Suppressor macrophage (primary cell): ENCODE data around the gene CMSS1.
A peak's percentile ranks its signal among the peaks of the same experiment; 100 is the strongest.

Experiments used
- DNase-seq, 4 experiments: peaks; one replicate each; pipeline ENCODE4 v3.0.0-alpha.2; 2020 to 2022

The CMSS1 gene

DNA sequence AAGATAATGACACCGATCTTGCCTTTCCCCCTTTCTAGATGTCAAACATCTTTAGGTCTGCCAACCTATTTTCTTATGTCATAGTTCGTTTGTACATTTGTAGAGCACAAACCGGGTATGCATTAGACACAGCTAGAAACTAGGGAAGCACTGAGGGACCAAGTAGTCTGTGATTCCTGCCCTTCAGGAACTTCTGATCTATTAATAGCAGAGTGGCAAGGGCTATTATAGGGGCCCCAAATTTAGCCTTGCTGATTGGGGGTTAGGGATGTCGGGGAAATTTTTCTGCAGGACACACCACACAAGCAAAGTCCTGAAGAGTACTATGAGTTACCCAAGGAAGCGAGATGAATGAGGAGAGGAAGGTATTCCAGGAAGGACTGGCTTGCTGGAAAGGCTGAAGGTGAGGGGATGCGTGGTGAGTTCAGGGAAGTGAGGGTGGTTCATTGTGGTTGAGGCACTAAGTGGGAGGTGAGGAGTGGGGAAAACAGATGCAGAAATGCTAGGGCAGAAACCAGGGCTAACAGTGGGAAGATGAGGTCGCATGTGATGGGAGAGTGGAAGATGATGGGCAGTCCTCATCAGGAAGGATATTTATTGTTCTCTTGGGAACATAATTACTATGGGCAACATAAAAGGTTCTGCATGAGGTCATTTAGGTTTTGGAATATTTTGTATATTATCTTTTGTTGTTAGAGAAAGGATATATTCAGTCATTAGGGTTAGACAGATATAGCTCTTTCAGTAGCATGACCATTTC, 144.3 kb downstream of the CMSS1 start:
- no peak for DNase-seq

DNA sequence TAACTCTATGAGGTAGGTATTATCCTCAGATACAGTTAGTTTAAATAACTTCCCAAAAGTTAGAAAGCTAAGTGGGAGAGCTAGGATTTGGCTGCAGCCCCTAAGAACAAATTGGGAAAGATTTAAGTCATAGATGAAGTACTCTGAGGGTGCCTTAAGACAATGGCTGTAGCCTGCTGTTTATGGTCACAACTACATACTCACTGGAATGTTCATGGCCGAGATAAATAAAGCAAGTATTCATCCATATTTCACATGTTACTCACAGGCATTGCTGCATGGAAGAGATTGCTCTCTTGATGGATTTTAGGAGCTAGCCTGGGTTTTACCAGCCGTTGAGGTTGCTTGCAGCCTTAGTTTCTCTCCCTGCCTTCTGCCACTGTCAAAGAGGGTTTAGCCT, 145.0 kb downstream of the CMSS1 start:
- no peak for DNase-seq

DNA sequence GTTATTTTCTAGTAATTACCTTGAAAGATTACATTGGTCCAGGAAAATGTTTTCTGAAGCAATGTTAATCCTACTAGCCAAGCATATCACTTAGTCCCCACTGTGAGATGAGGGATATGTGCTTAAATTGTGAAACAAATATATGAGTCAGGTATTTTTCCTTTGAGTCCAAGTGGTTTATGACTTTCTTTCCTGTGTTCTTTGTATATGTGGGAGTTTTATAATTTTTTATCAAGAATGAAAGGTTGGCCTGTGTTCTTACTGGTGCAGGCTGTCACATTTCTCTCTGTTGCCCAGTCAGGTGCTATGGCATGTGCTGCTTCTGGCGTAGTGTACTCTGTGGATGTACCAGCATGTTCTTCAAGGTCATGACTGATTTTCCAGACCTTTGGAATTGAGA, 147.4 kb downstream of the CMSS1 start:
- DNase-seq = no peak

DNA sequence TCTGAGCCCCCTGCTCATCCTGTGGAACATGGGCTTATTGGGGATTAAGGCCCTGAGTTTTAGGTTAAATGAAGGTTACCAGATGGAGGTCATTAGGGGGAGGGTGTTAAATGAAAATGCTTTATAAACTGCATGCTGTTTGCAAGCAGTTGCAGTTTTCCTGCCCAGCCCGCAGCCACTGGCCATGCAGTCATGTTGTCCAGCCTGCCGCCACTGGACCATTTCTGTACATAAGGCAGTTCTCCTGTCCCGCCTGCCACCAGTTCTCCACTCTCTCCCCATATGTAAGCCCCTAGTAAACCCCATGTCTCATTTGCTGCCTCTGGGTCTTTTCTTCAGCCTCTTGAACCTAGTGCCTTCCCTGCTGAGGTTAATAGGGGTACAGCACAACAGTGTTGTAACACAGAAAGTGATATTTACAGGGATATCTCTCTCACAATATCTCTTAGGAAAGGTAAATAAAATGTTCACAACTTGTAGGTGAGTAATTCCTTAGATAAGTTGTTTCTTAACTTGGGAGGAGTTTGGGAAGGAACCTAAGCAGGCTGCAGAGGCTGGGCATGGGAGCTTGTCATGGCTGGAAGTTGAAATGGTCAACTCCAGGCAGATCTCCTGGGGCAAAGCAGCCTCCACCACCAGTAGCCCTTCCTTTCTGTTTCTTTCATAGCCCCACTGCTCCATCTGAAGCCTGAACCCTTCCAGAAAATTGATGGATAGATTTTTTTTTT, 148.2 kb downstream of the CMSS1 start:
- no peak for DNase-seq

DNA sequence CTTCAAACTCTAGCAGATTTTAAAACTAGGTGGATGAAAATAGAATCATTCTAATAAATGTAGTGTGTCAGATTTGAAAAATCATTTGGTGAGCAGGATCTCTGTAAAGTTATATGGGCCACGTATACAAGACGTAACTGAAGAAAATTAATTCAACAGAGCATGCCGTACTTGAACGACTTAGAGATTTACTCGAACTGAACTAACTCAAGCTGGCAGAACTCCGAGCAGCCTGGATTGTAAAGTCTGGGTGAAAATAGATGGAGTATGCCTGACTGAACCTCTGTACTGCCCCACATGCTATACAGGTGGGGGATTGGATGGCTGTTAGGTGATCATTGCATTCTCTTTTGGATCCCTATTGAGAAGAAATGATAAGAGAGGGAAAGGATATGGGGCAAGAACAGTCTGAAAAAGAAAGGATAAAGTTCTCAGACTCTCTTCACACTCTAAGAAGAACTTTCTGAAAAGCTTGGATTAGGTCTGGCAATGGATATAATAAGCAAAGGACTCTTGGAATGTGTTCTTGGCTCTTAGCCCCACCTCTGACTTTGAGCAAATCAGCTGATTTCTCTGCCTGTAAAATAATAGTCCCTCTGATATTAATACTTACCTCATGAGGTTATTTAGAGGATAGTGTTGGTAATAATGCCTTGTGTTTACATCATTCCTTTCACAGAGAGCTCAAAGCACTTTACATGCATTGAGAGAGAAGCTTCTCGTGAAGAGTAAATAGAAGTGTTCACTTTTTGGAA, 149.2 kb downstream of the CMSS1 start:
- no peak for DNase-seq

DNA sequence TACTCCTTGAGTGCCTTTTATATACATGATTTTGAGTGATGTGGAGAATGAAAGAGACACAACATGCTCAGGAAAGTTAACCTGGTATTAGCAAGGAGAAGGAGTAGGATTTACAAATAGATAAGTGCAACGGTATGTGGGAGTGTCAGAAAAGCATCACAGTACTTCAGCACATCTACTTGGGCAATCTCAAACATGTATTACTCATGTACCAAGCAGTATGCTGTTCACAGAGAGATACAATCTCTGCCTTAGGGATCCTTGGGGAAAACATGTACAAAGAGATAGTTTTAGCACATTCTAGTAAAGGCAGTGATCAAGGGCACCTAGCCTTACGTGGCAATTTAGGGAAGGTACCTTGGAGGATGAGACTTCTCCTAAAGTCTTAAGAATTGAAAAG, 150.1 kb downstream of the CMSS1 start:
- no peak for DNase-seq

DNA sequence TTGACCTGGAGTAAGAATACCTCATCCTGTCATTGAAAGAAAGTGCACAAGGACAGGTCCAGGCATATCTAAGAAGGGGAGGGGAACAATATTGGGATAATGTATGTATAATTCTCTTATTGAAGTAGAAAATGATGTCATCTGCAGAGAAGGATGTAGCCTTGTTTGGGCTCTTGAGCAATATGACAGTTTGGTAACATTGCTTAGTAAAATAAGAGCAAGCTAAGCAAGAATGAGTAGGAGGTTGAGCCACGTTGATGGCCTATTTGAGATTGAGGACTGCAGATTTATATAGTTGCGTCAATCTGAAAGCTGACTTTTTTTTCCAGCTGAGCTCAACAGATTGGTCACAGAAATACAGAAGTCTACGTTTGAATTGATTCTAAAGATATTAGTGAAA, 151.5 kb downstream of the CMSS1 start:
- peak; percentile 70 to 93 (median 79) for DNase-seq

DNA sequence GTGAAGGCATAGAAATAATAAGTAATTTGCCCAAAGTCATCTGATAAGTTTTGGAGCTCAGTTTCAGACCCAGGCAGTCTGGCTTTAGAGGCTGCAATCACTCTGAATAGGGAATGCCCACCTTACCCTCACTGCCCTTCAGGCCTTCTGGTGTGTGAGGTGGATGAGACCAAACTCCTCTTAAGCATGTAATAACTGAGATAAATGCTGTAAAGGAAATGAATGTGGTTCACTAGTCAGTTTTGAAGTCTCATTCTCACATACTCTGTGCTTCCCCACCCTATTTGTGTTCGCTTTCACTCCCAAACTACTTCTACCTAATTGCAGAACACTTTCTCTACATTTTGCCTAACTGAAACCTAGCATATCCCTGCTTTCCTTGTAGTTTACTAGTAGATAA, 152.5 kb downstream of the CMSS1 start:
- no peak for DNase-seq

DNA sequence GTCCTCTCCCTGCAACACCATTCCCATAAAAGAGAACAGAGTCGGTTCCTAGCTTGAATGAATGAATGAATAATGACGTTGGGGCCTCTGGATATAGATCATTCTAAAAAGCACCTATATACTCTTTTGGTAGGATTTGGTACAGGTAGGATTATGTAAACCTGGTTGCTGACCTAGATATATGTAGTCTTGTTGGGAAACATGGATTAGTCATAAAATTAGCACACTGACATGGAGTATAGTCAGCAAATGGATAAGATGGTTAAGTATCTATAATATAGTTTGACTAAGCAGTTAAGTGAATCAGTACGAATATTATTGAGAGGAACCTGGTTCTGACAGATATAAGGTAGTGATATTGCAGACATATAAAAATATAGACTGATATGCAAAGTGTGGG, 154.1 kb downstream of the CMSS1 start:
- DNase-seq = no peak

DNA sequence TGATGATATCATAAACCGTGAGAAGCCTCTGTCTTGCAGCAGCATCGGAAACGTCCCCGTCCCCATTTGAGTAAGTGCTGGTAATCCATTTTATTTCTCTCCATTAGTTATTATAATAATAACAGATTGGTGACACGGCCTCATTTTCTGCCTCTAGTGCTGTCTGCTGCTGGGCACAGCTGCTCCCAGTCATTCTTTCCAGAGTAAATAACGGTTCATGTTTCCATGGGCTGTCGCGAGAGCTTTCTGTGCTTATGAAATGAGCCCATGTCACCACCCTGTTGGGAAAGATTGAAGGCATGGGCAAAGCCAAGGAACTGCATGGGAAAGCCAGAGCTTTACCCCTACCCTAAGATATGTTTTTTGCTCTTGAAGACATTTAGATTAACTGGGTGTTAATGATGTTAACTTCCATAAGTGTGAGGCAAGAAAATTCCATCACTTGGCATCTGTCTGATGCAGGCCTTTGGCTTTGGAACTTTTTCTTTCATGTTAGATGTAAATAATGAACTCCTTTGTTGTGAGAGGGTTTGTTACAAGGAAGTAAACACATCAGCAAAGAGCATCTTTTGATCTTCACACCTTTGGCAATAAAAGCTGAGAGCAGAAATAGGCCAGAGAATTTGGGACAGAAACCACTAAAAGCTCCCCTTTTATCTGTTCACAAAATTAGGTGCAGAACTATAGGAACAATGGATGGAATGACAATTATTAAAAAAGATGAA, 154.9 kb downstream of the CMSS1 start:
- no peak for DNase-seq

DNA sequence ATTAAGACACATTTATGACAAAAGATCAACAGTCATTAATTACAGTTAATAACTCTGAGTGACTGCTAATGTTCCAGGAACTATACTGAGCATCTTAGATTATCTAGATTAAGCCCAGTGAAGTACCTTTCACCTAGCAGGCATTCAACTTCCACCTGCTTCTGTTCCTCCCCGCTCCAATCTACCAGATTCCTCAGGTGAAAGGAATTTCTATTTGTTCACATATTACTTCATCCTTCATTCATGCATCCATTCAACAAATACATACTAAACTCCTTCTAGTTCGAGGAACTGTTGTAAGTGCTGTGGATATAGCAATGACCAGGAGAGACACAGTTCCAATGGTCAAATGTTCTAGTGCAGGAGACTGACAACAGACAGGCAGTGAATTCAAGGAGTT, 157.3 kb downstream of the CMSS1 start:
- DNase-seq = no peak

DNA sequence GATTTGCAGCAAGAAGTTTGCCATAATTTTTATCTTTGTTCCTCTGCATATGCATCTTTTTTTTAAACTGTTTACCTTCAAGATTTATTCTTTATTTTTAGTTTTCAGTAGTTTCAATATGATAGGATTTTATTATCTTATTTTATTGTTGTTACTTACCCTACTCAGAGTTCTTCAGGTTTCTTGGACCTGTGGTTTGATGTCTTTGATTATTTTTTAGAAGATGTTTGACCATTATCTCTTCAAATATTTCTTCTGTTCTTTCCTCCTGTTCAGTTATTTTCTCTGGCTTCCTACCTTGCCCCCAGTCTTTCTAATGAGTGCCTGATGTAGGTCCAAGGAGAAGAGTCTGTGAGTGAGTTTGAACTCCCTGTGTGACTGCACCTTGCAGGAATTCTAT, 158.9 kb downstream of the CMSS1 start:
- DNase-seq = no peak

DNA sequence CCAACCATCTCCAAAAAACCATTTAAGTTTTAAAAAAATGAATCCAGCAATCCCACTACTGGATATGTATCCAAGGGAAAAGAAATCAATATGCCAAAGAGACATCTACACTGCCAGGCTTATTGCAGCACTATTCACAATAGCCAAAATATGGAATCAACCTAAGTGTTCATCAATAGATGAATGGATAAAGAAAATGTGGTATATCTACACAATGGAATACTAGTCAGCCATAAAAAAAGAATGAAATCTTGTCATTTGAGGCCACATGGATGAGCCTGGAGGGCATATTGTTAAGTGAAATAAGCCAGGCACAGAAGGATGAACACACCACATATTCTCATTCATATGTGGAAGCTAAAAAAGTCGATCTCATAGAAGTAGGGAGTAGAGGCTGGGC, 160.6 kb downstream of the CMSS1 start:
- DNase-seq = no peak

DNA sequence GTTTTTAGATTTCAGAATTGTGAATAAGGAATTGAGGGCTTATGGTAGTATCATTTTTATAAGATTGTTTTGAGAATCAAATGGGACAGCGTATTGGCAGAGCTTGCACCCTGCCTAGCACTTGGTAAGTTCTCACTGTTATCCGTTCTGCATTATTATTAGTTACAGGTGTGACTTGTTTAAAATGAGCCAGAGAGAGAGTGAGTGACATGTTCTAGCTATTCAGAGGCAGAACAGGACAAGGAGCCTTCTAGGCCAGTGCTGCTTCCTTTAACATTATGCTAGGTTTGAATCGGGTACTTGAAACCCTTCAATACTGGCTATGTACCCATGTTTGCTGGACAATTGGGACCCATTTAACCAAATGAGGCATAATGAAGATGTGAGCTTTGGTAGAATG, 162.9 kb downstream of the CMSS1 start:
- no peak for DNase-seq

DNA sequence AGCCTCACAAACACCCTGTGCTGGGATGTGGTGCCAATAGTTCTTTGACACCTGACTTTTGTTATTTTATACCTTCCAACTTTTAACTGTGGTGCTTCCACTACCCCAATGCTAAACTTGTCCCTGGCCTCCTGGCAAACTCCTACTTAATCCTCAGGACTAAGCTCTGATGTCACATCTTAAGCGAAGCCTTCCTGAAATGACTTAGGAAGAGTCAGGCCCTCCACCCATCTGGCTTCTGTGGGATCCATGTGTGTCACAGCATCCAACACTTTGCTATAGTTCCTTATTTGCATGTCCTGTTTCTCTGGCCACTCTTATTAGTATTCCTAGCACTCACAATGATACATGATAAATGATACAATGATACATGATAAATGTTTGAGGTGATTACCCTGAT, 163.5 kb downstream of the CMSS1 start:
- DNase-seq = peak in 1 of 4 experiments; percentile 13

DNA sequence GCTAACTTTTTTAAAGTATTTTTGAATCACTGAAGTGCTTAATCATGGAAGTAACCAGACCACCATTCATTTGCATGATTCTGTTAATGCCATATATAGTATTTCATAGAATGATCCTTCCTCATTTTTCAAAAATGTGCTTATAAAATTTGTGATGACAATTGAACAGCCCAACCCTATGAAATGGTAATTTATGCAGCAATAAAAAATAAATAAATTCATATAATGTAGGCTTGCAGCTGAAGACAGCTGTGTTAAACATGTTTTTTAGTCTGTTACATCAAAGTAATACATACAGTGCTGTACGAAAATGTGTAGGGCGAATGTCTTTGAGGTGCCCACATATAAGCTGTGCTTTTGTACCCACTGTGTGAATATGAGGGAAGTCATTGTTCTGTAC, 165.0 kb downstream of the CMSS1 start:
- no peak for DNase-seq

DNA sequence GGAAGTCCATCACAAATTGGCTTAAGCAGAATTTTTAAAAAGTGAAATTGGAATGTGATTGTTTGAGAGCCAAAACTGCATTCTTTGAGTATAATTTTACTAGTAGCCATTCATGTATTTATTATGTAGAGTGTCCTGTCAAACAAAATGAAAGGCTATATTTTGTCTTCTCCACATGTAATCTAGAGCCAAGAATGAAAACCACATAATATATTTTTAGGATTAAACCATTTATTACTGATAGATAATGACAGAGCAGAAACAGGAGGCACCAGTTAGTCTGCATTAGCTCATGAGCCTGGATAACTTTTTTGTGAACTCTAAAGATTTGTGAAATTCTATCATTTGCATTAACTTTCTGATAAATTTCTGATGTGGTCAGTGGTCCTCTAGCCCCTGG, 166.5 kb downstream of the CMSS1 start:
- no peak for DNase-seq

DNA sequence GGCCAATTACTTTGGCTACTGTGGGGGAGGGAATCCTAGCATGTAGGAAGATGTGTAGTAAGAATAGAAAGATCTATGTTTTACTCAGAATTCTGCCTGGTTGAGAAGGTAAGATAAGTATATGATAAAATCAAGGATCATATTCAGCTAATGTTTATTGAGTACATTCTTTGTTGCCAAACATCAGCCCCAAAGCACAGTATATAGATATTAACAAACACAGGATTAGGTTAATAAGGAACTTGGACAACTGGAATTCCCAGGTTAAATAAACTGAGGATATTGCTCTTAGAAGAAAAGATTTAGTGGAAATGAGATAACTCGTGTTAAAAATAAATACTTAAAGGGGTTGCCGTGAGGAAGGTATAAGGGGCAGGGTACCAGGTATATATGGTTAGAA, 167.0 kb downstream of the CMSS1 start:
- DNase-seq = no peak

DNA sequence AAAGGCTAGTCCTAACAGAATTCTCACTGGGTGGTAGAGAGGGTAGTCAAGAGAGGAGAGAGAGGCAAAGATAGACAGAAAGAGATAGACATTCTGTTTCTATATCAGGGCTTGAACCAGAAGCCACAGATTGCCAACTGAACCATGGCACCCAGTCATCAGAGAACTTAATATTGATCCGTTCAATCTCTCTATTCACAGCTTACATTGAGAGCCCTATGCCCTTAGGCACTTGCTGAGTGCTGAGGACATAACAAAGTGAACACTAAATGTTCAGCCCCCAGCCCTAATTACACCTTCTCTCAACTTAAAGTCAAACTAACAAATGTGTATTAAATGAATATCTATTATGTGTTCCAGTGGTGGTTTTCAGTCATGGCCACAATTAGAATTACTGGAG, 172.5 kb downstream of the CMSS1 start:
- no peak for DNase-seq

DNA sequence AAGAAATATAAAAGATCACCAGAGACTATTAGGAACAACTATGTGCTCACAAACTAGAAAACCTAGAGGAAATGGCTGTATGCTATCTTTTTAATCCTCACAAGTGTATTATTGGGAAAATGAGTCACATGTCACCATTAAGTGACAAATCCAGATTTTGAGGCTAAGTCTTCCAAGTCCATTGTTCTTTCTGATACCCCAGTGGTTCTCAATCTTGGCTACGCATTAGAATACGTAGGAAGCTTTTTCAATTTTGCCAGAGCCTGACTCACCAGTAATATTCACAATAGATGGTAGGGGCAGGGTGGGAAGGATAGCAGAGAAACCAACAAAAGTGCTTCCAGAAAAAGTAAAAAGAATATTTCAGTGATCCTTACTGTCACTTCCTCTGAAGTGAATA, 179.6 kb downstream of the CMSS1 start:
- DNase-seq = no peak

DNA sequence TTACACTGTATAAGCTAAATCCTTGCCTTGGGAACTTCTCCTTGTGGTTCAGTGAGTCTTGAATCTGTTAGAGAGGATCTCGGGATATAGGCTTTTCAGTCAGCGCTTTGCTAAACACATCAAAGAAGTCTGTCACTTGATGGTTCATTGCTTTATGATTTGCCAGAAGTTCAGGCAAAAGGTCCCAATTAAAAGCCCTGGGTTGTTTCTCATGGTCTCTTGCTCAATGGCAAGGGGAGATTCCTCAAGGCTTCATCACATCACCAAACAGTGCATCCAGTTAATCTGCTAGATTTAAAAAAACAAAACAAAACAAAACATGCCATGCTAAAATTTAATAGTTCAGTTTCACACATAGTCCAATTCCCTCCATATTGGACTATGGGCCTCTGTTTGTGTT, 181.9 kb downstream of the CMSS1 start:
- DNase-seq = no peak

DNA sequence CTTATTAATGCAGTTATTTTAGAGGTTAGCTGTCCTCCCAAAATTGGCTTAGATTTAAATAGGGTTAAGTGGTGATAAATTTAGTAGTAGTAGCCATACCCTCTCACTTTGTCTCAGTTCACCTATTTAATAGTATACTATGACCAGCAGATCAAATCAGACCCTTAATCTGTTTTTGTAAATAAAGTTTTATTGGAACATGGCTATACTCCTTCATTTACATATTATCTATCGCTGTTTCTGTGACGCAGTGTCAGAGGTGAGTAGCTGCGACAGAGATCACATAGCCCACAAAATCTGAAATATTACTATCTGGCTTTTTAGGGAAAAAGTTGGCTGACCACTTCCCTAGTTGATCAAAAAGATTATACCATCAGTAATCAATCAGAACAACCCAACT, 183.4 kb downstream of the CMSS1 start:
- no peak for DNase-seq
